ENCODE data around the gene AKNA. TPM values are rescaled to one million over a fixed set of nuclear protein-coding genes. Genes with fewer than 3 reads are reported as not detected.

AKNA gene
- total RNA-seq, 1 experiment from 2014 or later = 20.6 TPM

DNA sequence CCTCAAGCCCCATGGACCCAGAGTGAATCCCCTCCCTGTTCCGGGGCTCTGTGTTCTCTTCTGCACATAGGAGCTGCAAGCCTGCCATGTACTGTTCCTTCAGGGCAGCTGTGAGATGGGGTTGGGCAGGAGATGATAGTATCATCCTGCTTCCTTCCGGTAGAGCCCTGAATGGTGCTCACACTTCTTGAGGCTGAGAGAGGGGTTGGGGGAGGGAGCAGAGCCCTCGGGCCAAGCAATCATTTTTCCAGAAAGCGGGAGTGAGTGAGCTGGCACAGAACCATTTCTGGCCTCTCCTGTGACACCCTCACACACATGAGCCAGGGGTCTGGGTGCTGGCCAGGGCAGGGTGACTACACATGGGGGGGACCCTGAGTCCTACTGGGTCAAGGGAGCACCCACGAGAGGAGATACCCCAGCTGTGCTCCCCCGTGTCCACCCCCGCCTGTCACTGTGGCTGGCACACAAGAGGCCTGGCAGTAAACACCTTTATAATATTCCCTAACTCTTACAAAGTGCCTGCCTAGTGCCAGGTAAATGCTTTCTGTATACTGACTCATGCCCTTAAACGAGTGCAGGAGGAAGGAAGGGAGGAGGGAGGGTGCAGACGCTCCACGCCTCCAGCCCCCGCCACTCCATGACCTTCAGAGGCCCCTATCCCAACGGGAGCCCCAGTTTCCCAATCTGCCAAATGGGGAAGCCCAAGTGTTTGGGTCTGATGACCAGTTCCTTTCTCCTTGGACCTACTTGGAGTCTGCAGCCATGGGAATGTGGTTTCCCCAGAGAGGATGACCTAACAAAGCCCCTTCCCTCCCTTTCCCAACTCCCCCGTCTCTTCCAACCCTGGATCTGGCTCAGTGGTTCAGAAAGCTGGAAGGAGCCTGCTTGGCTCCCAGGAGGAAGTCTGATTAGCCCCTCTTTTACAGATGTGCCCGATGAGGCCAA lies 15.5 kb downstream of the AKNA start (continued):
- TF ChIP-seq ELF1 (IDR thresholded peaks at IDR 0.05; ENCODE audit: borderline replicate concordance, low read depth) = no peak
- TF ChIP-seq, protein P1, sequence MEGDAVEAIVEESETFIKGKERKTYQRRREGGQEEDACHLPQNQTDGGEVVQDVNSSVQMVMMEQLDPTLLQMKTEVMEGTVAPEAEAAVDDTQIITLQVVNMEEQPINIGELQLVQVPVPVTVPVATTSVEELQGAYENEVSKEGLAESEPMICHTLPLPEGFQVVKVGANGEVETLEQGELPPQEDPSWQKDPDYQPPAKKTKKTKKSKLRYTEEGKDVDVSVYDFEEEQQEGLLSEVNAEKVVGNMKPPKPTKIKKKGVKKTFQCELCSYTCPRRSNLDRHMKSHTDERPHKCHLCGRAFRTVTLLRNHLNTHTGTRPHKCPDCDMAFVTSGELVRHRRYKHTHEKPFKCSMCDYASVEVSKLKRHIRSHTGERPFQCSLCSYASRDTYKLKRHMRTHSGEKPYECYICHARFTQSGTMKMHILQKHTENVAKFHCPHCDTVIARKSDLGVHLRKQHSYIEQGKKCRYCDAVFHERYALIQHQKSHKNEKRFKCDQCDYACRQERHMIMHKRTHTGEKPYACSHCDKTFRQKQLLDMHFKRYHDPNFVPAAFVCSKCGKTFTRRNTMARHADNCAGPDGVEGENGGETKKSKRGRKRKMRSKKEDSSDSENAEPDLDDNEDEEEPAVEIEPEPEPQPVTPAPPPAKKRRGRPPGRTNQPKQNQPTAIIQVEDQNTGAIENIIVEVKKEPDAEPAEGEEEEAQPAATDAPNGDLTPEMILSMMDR (IDR thresholded peaks at IDR 0.05 in 2 of 3, conservative IDR thresholded peaks at IDR 0.05 in 1 of 3; ENCODE audit: borderline replicate concordance in 1 of 3, insufficient read depth in 1 of 3, low read depth in 2 of 3, low read length in 2 of 3) = no peak
- TF ChIP-seq, protein P2, sequence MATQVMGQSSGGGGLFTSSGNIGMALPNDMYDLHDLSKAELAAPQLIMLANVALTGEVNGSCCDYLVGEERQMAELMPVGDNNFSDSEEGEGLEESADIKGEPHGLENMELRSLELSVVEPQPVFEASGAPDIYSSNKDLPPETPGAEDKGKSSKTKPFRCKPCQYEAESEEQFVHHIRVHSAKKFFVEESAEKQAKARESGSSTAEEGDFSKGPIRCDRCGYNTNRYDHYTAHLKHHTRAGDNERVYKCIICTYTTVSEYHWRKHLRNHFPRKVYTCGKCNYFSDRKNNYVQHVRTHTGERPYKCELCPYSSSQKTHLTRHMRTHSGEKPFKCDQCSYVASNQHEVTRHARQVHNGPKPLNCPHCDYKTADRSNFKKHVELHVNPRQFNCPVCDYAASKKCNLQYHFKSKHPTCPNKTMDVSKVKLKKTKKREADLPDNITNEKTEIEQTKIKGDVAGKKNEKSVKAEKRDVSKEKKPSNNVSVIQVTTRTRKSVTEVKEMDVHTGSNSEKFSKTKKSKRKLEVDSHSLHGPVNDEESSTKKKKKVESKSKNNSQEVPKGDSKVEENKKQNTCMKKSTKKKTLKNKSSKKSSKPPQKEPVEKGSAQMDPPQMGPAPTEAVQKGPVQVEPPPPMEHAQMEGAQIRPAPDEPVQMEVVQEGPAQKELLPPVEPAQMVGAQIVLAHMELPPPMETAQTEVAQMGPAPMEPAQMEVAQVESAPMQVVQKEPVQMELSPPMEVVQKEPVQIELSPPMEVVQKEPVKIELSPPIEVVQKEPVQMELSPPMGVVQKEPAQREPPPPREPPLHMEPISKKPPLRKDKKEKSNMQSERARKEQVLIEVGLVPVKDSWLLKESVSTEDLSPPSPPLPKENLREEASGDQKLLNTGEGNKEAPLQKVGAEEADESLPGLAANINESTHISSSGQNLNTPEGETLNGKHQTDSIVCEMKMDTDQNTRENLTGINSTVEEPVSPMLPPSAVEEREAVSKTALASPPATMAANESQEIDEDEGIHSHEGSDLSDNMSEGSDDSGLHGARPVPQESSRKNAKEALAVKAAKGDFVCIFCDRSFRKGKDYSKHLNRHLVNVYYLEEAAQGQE (IDR thresholded peaks at IDR 0.05; ENCODE audit: low read depth) = no peak

DNA sequence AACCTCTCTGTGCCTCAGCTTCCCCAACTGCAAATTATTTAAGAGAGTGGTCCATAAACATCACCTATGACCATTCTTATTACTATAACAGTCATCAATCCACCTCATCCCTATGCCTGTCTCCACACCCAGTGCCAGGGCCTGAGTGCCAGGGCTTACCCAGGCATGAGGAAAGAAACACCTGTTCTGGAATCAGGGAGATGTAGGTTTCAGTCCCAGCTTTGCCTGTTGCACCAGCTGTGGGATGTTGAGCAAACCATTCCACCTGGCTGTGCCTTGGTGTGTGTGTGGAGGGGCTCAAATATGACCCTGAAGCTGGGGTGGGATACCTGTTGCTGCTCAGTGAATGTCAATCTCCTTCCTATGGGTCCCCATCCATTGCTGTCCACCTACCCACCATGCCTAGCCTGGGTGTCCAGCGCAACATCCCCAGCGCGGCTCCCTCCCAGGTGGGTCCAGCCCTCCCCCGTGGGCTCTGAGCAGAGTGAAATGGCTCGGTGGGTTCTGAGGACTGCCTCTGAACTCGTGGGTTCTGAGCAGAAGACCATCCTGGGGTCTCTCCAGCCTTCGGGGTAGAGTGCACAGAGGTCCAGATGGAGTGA lies 16.3 kb downstream of the AKNA start:
- no peaks in the 10 kb centered on the region for H4K20me1 ChIP-seq (ENCODE audit: insufficient read depth)
- CTCF ChIA-PET = no interaction called here
- H3K36me3 ChIP-seq (ENCODE audit: control insufficient read depth in 1 of 2, insufficient read depth in 2 of 2, low read length in 2 of 2) = no peaks in the 10 kb centered on the region
- no TSS peak for BruUV-seq (replicated peaks)
- no peak overlapping the region for H3K27ac ChIP-seq (ENCODE audit: low read depth, low read length)
- DNase-seq (ENCODE audit: low read depth, low spot score) (no peak), ATAC-seq (no peak)
- intact Hi-C loops (cut with micrococcal nuclease) = no loop called here
- H3K4me2 ChIP-seq (ENCODE audit: low read length) = no peak overlapping the region
- peaks cover 0 to 5% of the 10 kb centered on the region in 2 experiments; a peak in 2 of 4 replicates for H3K4me1 ChIP-seq (ENCODE audit: control insufficient read depth in 1 of 2, insufficient read depth in 2 of 2, low read length in 2 of 2)
- H2AFZ ChIP-seq (ENCODE audit: low read depth, low read length, poor library complexity, severe bottlenecking) = no peak overlapping the region
- POLR2A ChIA-PET = no interaction called here
- no peak overlapping the region for H3K4me3 ChIP-seq (replicated peaks in 1 of 2; ENCODE audit: low read depth in 1 of 2, low read length in 2 of 2)
- H3K9me3 ChIP-seq (ENCODE audit: control insufficient read depth in 1 of 2, insufficient read depth in 1 of 2, low read depth in 1 of 2, low read length in 2 of 2) = no peaks in the 10 kb centered on the region
- no peak overlapping the region for H3K9ac ChIP-seq (ENCODE audit: low read length)
- no peaks in the 10 kb centered on the region for H3K79me2 ChIP-seq (ENCODE audit: insufficient read depth, low read length)
- no peaks in the 10 kb centered on the region for H3K9me2 ChIP-seq (ENCODE audit: insufficient read depth)
- H3K27me3 ChIP-seq (ENCODE audit: insufficient read depth, low read length) = no peaks in the 10 kb centered on the region
- RAD21 ChIA-PET (ENCODE audit: low non-redundant PET in 1 of 2, low total read pairs in 2 of 2, uncharacterized antibody in 2 of 2, unreplicated experiment in 2 of 2) = no interaction called here
- TF ChIP-seq ZFX (IDR thresholded peaks at IDR 0.05) = no peak
- no peak for TF ChIP-seq POLR2A (IDR thresholded peaks at IDR 0.05; ENCODE audit: borderline replicate concordance, extremely low read depth, insufficient read depth, insufficient read length)
- TF ChIP-seq, protein P3, sequence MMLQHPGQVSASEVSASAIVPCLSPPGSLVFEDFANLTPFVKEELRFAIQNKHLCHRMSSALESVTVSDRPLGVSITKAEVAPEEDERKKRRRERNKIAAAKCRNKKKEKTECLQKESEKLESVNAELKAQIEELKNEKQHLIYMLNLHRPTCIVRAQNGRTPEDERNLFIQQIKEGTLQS (IDR thresholded peaks at IDR 0.05) = no peak
- TF ChIP-seq SP1 (IDR thresholded peaks at IDR 0.05; ENCODE audit: low read depth) = no peak
- no peak for TF ChIP-seq JUND (IDR thresholded peaks at IDR 0.05)
- no peak for TF ChIP-seq EZH2phosphoT487 (IDR thresholded peaks at IDR 0.05; ENCODE audit: borderline replicate concordance)
- no peak for TF ChIP-seq EGR1 (IDR thresholded peaks at IDR 0.05; ENCODE audit: low read depth)
- TF ChIP-seq TCF7L2 (IDR thresholded peaks at IDR 0.05; ENCODE audit: borderline replicate concordance, extremely low read depth, insufficient read depth, insufficient read length) = no peak
- TF ChIP-seq EZH2 (IDR thresholded peaks at IDR 0.05) = no peak
- TF ChIP-seq, protein P1 (IDR thresholded peaks at IDR 0.05 in 2 of 3, conservative IDR thresholded peaks at IDR 0.05 in 1 of 3; ENCODE audit: borderline replicate concordance in 1 of 3, insufficient read depth in 1 of 3, low read depth in 2 of 3, low read length in 2 of 3) = no peak
- no peak for TF ChIP-seq ZNF274 (IDR thresholded peaks at IDR 0.05; ENCODE audit: low read depth, low read length)
- TF ChIP-seq, protein P4, sequence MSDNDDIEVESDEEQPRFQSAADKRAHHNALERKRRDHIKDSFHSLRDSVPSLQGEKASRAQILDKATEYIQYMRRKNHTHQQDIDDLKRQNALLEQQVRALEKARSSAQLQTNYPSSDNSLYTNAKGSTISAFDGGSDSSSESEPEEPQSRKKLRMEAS (IDR thresholded peaks at IDR 0.05) = no peak
